Vagina (tissue), 2 donors: ENCODE data around the gene ANTXR1. TPM values are rescaled to one million over a fixed set of nuclear protein-coding genes. Genes with fewer than 3 reads are reported as not detected.
A peak's percentile ranks its signal among the peaks of the same experiment; 100 is the strongest.

Experiments
- DNase-seq, 2 donors: peaks; one replicate each; pipeline ENCODE4 v3.0.0-alpha.2; 2017; ENCODE audit errors: extremely low spot score in 2 of 2
- H3K27ac ChIP-seq: fragments of 200-600 bp; sonication (generic); one replicate; pipeline ENCODE4 v1.5.1; 2019
- H3K27me3 ChIP-seq: fragments of 200-600 bp; sonication (generic); one replicate; pipeline ENCODE4 v1.5.1; 2019
- H3K36me3 ChIP-seq, 2 donors: fragments of 200-600 bp; sonication (generic); one replicate each; pipeline ENCODE4 v1.5.1; 2017 to 2019
- H3K4me1 ChIP-seq: fragments of 200-600 bp; sonication (generic); one replicate; pipeline ENCODE4 v1.5.1; 2019
- H3K4me3 ChIP-seq, 2 donors: fragments of 200-600 bp; sonication (generic); 1 replicate in 1 of 2; 2 replicates in 1 of 2; pipeline ENCODE4 v1.5.1; 2016 to 2019
- H3K9me3 ChIP-seq: fragments of 200-600 bp; sonication (generic); one replicate; pipeline ENCODE4 v1.5.1; 2019
- CTCF ChIP-seq, 3 experiments: fragments of 450-650 bp in 2 of 3; fragments of 200-600 bp in 1 of 3; sonication (generic) in 1 of 3; IDR thresholded peaks; one replicate each; pipeline ENCODE4 v1.5.1; 2017 to 2019; ENCODE audit warnings: antibody characterized with exemption in 3 of 3, mild to moderate bottlenecking in 2 of 3, moderate library complexity in 2 of 3
- POLR2A ChIP-seq, 2 donors: fragments of 450-650 bp; IDR thresholded peaks; one replicate each; pipeline ENCODE4 v1.6.1; 2017; ENCODE audit warnings: antibody characterized with exemption in 2 of 2, mild to moderate bottlenecking in 2 of 2, moderate library complexity in 2 of 2
- POLR2AphosphoS5 ChIP-seq, 2 donors: sonication (generic); formaldehyde crosslinking; IDR thresholded peaks; one replicate each; pipeline ENCODE4 v1.9.0; 2017; ENCODE audit warnings: antibody characterized with exemption in 2 of 2, mild to moderate bottlenecking in 2 of 2, low read depth in 1 of 2; ENCODE audit not compliant: insufficient read depth in 1 of 2
- intact Hi-C: fragments of 100-400 bp; cut with DNase I; formaldehyde crosslinking; loops from one replicate; pipeline ENCODE4 v1.15.1; 2023
- total RNA-seq: library from RNA; depleted of rRNA; stranded (reverse); fragments of >200 nt; gene quantifications from one replicate; pipeline ENCODE4 v1.2.3, GENCODE V29; 2016

Gene ANTXR1
- total RNA-seq, 1 donor from 2014 or later: 102 TPM

GRCh38 chr2:69192176-69192945, 179.4 kb downstream of the ANTXR1 start:
- H3K27me3 ChIP-seq: no peaks in the 10 kb centered on the region
- H3K27ac ChIP-seq: peak overlapping the region; percentile 86
- DNase-seq: no peak
- peaks cover 0 to 11% of the 10 kb centered on the region in 2 donors for H3K36me3 ChIP-seq
- H3K4me1 ChIP-seq: peaks cover 42% of the 10 kb centered on the region
- intact Hi-C loops: no loop called here
- H3K9me3 ChIP-seq: no peaks in the 10 kb centered on the region
- TF ChIP-seq CTCF (IDR thresholded peaks at IDR 0.05) (no peak), POLR2A (IDR thresholded peaks at IDR 0.05) (no peak), POLR2AphosphoS5 (IDR thresholded peaks at IDR 0.05; ENCODE audit: insufficient read depth in 1 of 2, low read depth in 1 of 2) (no peak)
- H3K4me3 ChIP-seq: no peak overlapping the region

GRCh38 chr2:69195706-69196105, 182.7 kb downstream of the ANTXR1 start:
- TF ChIP-seq POLR2A (IDR thresholded peaks at IDR 0.05) (no peak), POLR2AphosphoS5 (IDR thresholded peaks at IDR 0.05; ENCODE audit: insufficient read depth in 1 of 2, low read depth in 1 of 2) (no peak), CTCF (IDR thresholded peaks at IDR 0.05) (no peak)
- Histone ChIP-seq H3K36me3 (peaks cover 0 to 11% of the 10 kb centered on the region in 2 donors), H3K27ac (peak overlapping the region; percentile 86)

GRCh38 chr2:69196327-69197117, 183.5 kb downstream of the ANTXR1 start:
- TF ChIP-seq CTCF (IDR thresholded peaks at IDR 0.05) (no peak), POLR2AphosphoS5 (IDR thresholded peaks at IDR 0.05; ENCODE audit: insufficient read depth in 1 of 2, low read depth in 1 of 2) (peak; percentile 8 to 65), POLR2A (IDR thresholded peaks at IDR 0.05) (no peak)
- H3K36me3 ChIP-seq: peaks cover 0 to 11% of the 10 kb centered on the region in 2 donors
- intact Hi-C loops: no loop called here
- peak overlapping the region; percentile 86 for H3K27ac ChIP-seq
- H3K9me3 ChIP-seq: no peaks in the 10 kb centered on the region
- H3K4me1 ChIP-seq: peaks cover 53% of the 10 kb centered on the region
- DNase-seq: no peak
- H3K4me3 ChIP-seq: no peak overlapping the region
- no peaks in the 10 kb centered on the region for H3K27me3 ChIP-seq

More at GRCh38 chr2:69195706-69196105, 182.7 kb downstream of the ANTXR1 start:
- Histone ChIP-seq H3K27me3 (no peaks in the 10 kb centered on the region), H3K4me1 (peaks cover 52% of the 10 kb centered on the region), H3K4me3 (no peak overlapping the region), H3K9me3 (no peaks in the 10 kb centered on the region)
- intact Hi-C loops: no loop called here
- no peak for DNase-seq

DNA sequence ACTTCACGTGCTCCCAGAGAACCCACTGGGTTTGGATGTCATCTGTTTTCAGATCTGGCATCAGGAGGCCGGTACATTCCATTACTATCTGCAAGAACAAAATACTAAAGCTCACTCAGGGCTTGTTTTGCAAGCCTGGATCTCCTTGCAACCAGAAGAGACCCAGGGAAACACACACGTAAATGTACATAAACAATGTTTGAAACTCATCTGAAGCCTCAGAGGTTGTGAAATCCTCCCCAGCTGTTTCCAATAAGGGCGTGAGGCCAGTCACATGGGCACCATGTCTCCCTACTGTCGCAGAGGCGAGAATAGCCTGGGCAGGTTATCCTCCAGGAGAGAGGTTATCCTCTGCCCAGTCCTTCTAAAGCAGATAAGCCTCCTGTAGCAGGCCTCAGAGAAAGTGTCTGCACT, 187.1 kb downstream of the ANTXR1 start:
- peaks cover 59% of the 10 kb centered on the region for H3K4me1 ChIP-seq
- H3K9me3 ChIP-seq: no peaks in the 10 kb centered on the region
- intact Hi-C loops: no loop called here

More for the DNA sequence above, 187.1 kb downstream of the ANTXR1 start:
- Histone ChIP-seq H3K27ac (peak overlapping the region; percentile 82), H3K36me3 (no peaks in the 10 kb centered on the region), H3K27me3 (no peaks in the 10 kb centered on the region), H3K4me3 (no peak overlapping the region)
- DNase-seq: no peak
- TF ChIP-seq CTCF (IDR thresholded peaks at IDR 0.05) (no peak), POLR2AphosphoS5 (IDR thresholded peaks at IDR 0.05; ENCODE audit: insufficient read depth in 1 of 2, low read depth in 1 of 2) (peak in 1 of 2 donors; percentile 18)
